HG02938 (cell line): ENCODE measurements around the gene LZTR1.
A peak's percentile ranks its signal among the peaks of the same experiment; 100 is the strongest.

Experiments used
- ATAC-seq: cut with Tn5 transposase; IDR thresholded peaks from one replicate; pipeline ENCODE4 v1.9.1; 2021; ENCODE audit warnings: mild to moderate bottlenecking, moderate library complexity; ENCODE audit not compliant: unreplicated experiment

LZTR1 gene

GRCh38 chr22:21012446-21013407 is 30.6 kb downstream of the LZTR1 start:
- ATAC-seq: no peak

GRCh38 chr22:21013657-21014201 is 31.6 kb downstream of the LZTR1 start:
- no peak for ATAC-seq

GRCh38 chr22:21014202-21014725 is 32.2 kb downstream of the LZTR1 start:
- ATAC-seq: peak; percentile 68

- no peak for ATAC-seq
These were observed 32.8 kb downstream of the LZTR1 start, which contains the start of gene P2RX6 for GRCh38 chr22:21014726-21015465. P2RX6 (plus strand) TSS chr22:21015165; CDS start chr22:21015175, 10 bp downstream.

- ATAC-seq: no peak
These were observed 33.4 kb downstream of the LZTR1 start for GRCh38 chr22:21015466-21016006.

- ATAC-seq: no peak
These were observed 34.7 kb downstream of the LZTR1 start for GRCh38 chr22:21016644-21017420.

- no peak for ATAC-seq
These were observed 36.2 kb downstream of the LZTR1 start for GRCh38 chr22:21018314-21018713.

- ATAC-seq: no peak
These were observed 38.8 kb downstream of the LZTR1 start for GRCh38 chr22:21020802-21021429.

GRCh38 chr22:21022507-21022906 is 40.4 kb downstream of the LZTR1 start:
- no peak for ATAC-seq

- ATAC-seq: no peak
These were observed 41.0 kb downstream of the LZTR1 start for GRCh38 chr22:21022955-21023614.

- ATAC-seq: no peak
These were observed 43.2 kb downstream of the LZTR1 start for GRCh38 chr22:21025266-21025665.

- ATAC-seq: no peak
These were observed 44.0 kb downstream of the LZTR1 start for GRCh38 chr22:21025763-21026755.

GRCh38 chr22:21026783-21027692 is 44.9 kb downstream of the LZTR1 start:
- ATAC-seq: no peak

GRCh38 chr22:21028277-21029251 is 46.5 kb downstream of the LZTR1 start:
- no peak for ATAC-seq

GRCh38 chr22:21029486-21030025 is 47.5 kb downstream of the LZTR1 start:
- ATAC-seq: no peak
